ENCODE results near the gene AK9.

DNA sequence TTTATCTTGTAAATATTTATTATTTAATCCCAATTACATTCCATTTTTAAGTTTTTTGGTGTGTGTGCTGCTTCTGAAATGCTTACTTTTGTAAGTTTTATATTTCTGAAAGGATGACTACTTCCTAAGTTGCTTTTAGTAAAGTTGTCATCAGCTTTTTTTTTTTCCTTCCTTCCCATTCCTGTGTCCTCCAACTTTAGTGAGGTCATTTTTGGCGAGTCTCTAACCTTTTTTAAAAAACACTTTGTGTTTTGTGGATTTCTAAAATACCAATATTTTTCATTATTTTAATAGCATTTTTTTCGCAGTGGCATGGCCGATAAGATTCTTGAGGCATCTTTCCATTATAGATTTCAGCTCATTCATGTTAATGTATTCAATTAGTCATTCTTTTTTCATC lies 31.0 kb upstream of the AK9 start:
- TF ChIP-seq, protein P1, sequence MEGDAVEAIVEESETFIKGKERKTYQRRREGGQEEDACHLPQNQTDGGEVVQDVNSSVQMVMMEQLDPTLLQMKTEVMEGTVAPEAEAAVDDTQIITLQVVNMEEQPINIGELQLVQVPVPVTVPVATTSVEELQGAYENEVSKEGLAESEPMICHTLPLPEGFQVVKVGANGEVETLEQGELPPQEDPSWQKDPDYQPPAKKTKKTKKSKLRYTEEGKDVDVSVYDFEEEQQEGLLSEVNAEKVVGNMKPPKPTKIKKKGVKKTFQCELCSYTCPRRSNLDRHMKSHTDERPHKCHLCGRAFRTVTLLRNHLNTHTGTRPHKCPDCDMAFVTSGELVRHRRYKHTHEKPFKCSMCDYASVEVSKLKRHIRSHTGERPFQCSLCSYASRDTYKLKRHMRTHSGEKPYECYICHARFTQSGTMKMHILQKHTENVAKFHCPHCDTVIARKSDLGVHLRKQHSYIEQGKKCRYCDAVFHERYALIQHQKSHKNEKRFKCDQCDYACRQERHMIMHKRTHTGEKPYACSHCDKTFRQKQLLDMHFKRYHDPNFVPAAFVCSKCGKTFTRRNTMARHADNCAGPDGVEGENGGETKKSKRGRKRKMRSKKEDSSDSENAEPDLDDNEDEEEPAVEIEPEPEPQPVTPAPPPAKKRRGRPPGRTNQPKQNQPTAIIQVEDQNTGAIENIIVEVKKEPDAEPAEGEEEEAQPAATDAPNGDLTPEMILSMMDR (conservative IDR thresholded peaks at IDR 0.05; ENCODE audit: low read length) = no peak
- no peak for TF ChIP-seq EZH2phosphoT487 (IDR thresholded peaks at IDR 0.05; ENCODE audit: borderline replicate concordance)
